CD4-positive, CD25-positive, alpha-beta regulatory T cell (primary cell): Measurements from ENCODE around the gene POC1A. TPM values are rescaled to one million over a fixed set of nuclear protein-coding genes. Genes with fewer than 3 reads are reported as not detected.

ENCODE experiments used
- ATAC-seq, 2 donors: fragments of 150-1000 bp; cut with Tn5 transposase; one replicate each; pipeline ENCODE4 v1.10.0; 2021; ENCODE audit warnings: low read depth in 2 of 2, moderate number of reproducible peaks in 2 of 2, moderate library complexity in 1 of 2
- DNase-seq, 3 donors: peaks; one replicate each; pipeline versions ENCODE4 v3.0.0 to v3.0.0-alpha.2; 2012 to 2022; ENCODE audit warnings: mixed read lengths in 1 of 3
- H3K27ac ChIP-seq: one replicate; pipeline ENCODE4 v1.7.0; 2013; ENCODE audit warnings: mild to moderate bottlenecking, low read length; ENCODE audit not compliant: insufficient read depth, poor library complexity, severe bottlenecking
- H3K27me3 ChIP-seq: one replicate; pipeline ENCODE4 v1.7.0; 2013; ENCODE audit warnings: low read length; ENCODE audit not compliant: control insufficient read depth, insufficient read depth
- H3K36me3 ChIP-seq: one replicate; pipeline ENCODE4 v1.7.0; 2013; ENCODE audit warnings: mild to moderate bottlenecking, low read length, moderate library complexity; ENCODE audit not compliant: control insufficient read depth, insufficient read depth
- H3K4me1 ChIP-seq: 2 replicates; pipeline ENCODE4 v1.7.0; 2013; ENCODE audit warnings: mild to moderate bottlenecking, low read length; ENCODE audit not compliant: insufficient read depth, control insufficient read depth, poor library complexity, severe bottlenecking
- H3K4me3 ChIP-seq: one replicate; pipeline ENCODE4 v1.7.0; 2013; ENCODE audit warnings: low read depth, mild to moderate bottlenecking, low read length, moderate library complexity
- H3K9me3 ChIP-seq, 2 experiments: 1 replicate in 1 of 2; 2 replicates in 1 of 2; pipeline ENCODE4 v1.7.0; 2013; ENCODE audit warnings: low read length in 2 of 2, mild to moderate bottlenecking in 1 of 2, moderate library complexity in 1 of 2; ENCODE audit not compliant: control insufficient read depth in 2 of 2
- H3K27ac Mint-ChIP-seq, 3 donors: one replicate each; pipeline ENCODE4 v1.8.0; 2020 to 2022; ENCODE audit warnings: mild to moderate bottlenecking in 3 of 3, mixed read lengths in 3 of 3, moderate library complexity in 2 of 3
- H3K27me3 Mint-ChIP-seq: one replicate; pipeline ENCODE4 v1.8.0; 2022; ENCODE audit warnings: mild to moderate bottlenecking, mixed read lengths
- H3K36me3 Mint-ChIP-seq: one replicate; pipeline ENCODE4 v1.8.0; 2020; ENCODE audit warnings: mixed read lengths
- H3K4me1 Mint-ChIP-seq, 4 donors: one replicate each; pipeline ENCODE4 v1.8.0; 2020 to 2022; ENCODE audit warnings: mixed read lengths in 4 of 4, mild to moderate bottlenecking in 1 of 4
- H3K4me3 Mint-ChIP-seq, 4 donors: one replicate each; pipeline ENCODE4 v1.8.0; 2020 to 2022; ENCODE audit warnings: mild to moderate bottlenecking in 4 of 4, mixed read lengths in 4 of 4, moderate library complexity in 3 of 4
- H3K9me3 Mint-ChIP-seq, 7 donors: one replicate each; pipeline ENCODE4 v1.8.0; 2020 to 2022; ENCODE audit warnings: mixed read lengths in 7 of 7, mild to moderate bottlenecking in 3 of 7, moderate library complexity in 2 of 7
- polyA plus RNA-seq, 4 donors: library from polyadenylated mRNA; unstranded; fragments of 300-500 nt; fragmentation: Illumina TruSeq; gene quantifications; one replicate each; pipeline ENCODE4 v1.2.3, GENCODE V29; 2021
- total RNA-seq: library from RNA; stranded (reverse); gene quantifications from one replicate; pipeline ENCODE4 v1.2.3, GENCODE V29; 2022

POC1A gene
- total and polyA plus RNA-seq, 5 donors from 2014 or later = 1.3 to 3.2 (median 1.7) TPM

- Mint-ChIP-seq H3K27ac (no peak overlapping the region), H3K4me3 (peak overlapping the region in 2 of 4 donors; percentile 43 to 63), H3K9me3 (no peaks in the 10 kb centered on the region), H3K36me3 (no peaks in the 10 kb centered on the region), H3K4me1 (peaks cover 0 to 6% (median 0%) of the 10 kb centered on the region in 4 donors), H3K27me3 (no peaks in the 10 kb centered on the region)
- H3K27ac ChIP-seq = no peak overlapping the region
- DNase-seq (no peak), ATAC-seq (no peak)
- H3K36me3 ChIP-seq = no peaks in the 10 kb centered on the region
- H3K4me3 ChIP-seq = no peak overlapping the region
- H3K27me3 ChIP-seq = no peaks in the 10 kb centered on the region
- H3K9me3 ChIP-seq = no peaks in the 10 kb centered on the region
- no peaks in the 10 kb centered on the region for H3K4me1 ChIP-seq
These were observed 36.3 kb upstream of the POC1A start for GRCh38 chr3:52190294-52191074.

DNA sequence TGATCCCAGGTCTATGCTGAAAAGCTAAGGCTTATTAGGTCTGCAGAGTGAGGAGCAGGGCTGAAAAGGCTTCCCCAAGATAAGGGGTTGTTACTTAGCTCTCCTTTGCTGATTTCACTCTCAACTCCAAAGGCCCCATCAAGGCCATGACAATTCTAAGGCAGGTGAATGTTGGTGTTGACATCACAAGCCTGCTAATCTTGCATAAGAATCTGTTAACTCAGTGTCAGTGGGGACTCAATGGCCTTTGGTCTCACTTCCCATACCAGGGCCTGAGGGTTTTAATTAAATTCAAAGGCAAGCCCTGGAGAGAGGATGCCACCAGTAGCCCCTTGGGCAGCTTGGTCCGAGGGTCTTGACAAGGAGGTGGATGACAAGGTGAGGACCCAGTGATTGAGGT lies 34.3 kb upstream of the POC1A start:
- H3K27me3 ChIP-seq = no peaks in the 10 kb centered on the region
- Mint-ChIP-seq H3K4me3 (no peak overlapping the region), H3K27ac (peak overlapping the region in 1 of 3 donors; percentile 60), H3K4me1 (peaks cover 0 to 6% (median 0%) of the 10 kb centered on the region in 4 donors), H3K27me3 (no peaks in the 10 kb centered on the region), H3K9me3 (no peaks in the 10 kb centered on the region), H3K36me3 (no peaks in the 10 kb centered on the region)
- ATAC-seq (no peak), DNase-seq (no peak)
- no peaks in the 10 kb centered on the region for H3K4me1 ChIP-seq
- H3K4me3 ChIP-seq = no peak overlapping the region
- H3K9me3 ChIP-seq = no peaks in the 10 kb centered on the region
- H3K27ac ChIP-seq = no peak overlapping the region
- H3K36me3 ChIP-seq = no peaks in the 10 kb centered on the region

DNA sequence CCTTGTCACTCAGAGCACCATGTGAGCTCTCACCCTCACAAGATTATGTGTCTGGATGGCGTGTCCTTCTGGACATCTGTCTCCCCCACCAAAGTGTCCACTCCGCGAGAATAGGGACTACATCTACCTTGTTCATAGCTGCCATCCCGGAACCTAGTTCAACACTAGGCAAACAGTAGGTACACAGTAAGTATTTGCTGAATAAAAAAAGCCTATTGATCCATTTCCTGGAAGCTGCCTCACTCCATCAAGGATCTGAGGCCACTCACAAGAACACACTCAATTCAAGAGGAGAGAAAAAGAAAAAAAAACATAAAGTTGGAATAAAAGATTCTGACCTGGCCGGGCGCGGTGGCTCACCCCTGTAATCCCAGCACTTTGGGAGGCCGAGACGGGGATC lies 32.5 kb upstream of the POC1A start:
- Histone ChIP-seq H3K27me3 (no peaks in the 10 kb centered on the region), H3K4me1 (no peaks in the 10 kb centered on the region), H3K9me3 (no peaks in the 10 kb centered on the region), H3K36me3 (no peaks in the 10 kb centered on the region), H3K27ac (no peak overlapping the region), H3K4me3 (no peak overlapping the region)
- Mint-ChIP-seq H3K9me3 (no peaks in the 10 kb centered on the region), H3K36me3 (no peaks in the 10 kb centered on the region), H3K27me3 (no peaks in the 10 kb centered on the region), H3K27ac (no peak overlapping the region), H3K4me3 (no peak overlapping the region), H3K4me1 (peaks cover 0 to 8% (median 0%) of the 10 kb centered on the region in 4 donors)
- DNase-seq = no peak
- no peak for ATAC-seq

DNA sequence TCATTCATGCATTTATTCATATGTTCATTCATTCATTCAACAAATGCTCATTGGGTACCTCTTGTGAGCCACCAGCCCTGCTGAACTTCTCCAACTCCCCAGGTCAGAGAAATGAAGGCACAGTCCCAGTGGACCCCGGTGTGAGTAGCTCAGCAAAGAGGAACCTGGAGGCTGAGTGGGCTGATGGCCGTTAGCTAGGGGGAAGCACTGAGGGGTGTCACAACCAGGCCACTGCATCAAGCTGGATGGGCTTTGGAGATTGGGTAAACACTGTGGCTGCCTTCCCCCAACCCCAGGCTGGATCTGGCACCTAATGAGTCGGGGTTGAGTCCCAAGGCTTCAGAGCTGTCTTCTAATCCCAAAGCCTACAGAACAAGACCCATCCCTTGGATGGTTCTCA lies 31.6 kb upstream of the POC1A start:
- H3K27me3 ChIP-seq = no peaks in the 10 kb centered on the region
- Mint-ChIP-seq H3K4me3 (no peak overlapping the region), H3K36me3 (no peaks in the 10 kb centered on the region), H3K27me3 (no peaks in the 10 kb centered on the region), H3K4me1 (peaks cover 0 to 8% (median 0%) of the 10 kb centered on the region in 4 donors), H3K9me3 (no peaks in the 10 kb centered on the region), H3K27ac (peak overlapping the region in 1 of 3 donors; percentile 54)
- no peak overlapping the region for H3K27ac ChIP-seq
- ATAC-seq (no peak), DNase-seq (no peak)
- no peaks in the 10 kb centered on the region for H3K4me1 ChIP-seq
- H3K36me3 ChIP-seq = no peaks in the 10 kb centered on the region
- H3K4me3 ChIP-seq = no peak overlapping the region
- no peaks in the 10 kb centered on the region for H3K9me3 ChIP-seq

GRCh38 chr3:52185311-52185710 lies 31.1 kb upstream of the POC1A start:
- Histone ChIP-seq H3K4me3 (no peak overlapping the region), H3K27me3 (no peaks in the 10 kb centered on the region), H3K9me3 (no peaks in the 10 kb centered on the region), H3K36me3 (no peaks in the 10 kb centered on the region), H3K4me1 (no peaks in the 10 kb centered on the region), H3K27ac (no peak overlapping the region)
- no peaks in the 10 kb centered on the region for H3K27me3 Mint-ChIP-seq
- peaks cover 0 to 8% (median 0%) of the 10 kb centered on the region in 4 donors for H3K4me1 Mint-ChIP-seq
- no peak overlapping the region for H3K4me3 Mint-ChIP-seq
- no peaks in the 10 kb centered on the region for H3K9me3 Mint-ChIP-seq
- ATAC-seq = no peak
- peak overlapping the region in 2 of 3 donors; percentile 51 to 54 for H3K27ac Mint-ChIP-seq
- H3K36me3 Mint-ChIP-seq = no peaks in the 10 kb centered on the region
- no peak for DNase-seq

DNA sequence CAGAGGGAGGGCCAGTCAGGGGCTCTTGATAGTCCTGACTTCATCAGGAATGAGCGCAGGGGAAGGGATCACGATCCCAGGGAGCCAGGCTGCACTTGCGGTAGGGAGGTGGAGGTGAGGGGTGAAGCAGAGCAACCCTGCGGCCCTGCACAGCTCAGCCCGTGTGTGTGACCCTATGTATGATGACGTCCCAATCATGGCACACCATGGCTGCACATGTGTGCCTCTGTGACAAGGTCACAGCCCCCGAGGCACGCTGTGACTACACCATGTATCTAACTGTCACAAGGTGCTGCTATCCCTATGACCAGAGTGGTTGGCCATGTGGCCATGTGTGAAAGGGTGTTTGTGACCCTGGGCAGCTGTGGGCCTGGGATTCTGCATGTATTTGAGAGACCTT lies 30.5 kb upstream of the POC1A start:
- Mint-ChIP-seq H3K27ac (peak overlapping the region in 1 of 3 donors; percentile 23), H3K36me3 (no peaks in the 10 kb centered on the region), H3K4me3 (no peak overlapping the region), H3K4me1 (peaks cover 0 to 8% (median 0%) of the 10 kb centered on the region in 4 donors), H3K27me3 (no peaks in the 10 kb centered on the region), H3K9me3 (no peaks in the 10 kb centered on the region)
- Histone ChIP-seq H3K36me3 (no peaks in the 10 kb centered on the region), H3K27ac (no peak overlapping the region), H3K27me3 (no peaks in the 10 kb centered on the region), H3K4me3 (no peak overlapping the region), H3K9me3 (no peaks in the 10 kb centered on the region), H3K4me1 (no peaks in the 10 kb centered on the region)
- ATAC-seq (no peak), DNase-seq (no peak)

GRCh38 chr3:52183786-52184445 lies 29.7 kb upstream of the POC1A start:
- H3K36me3 Mint-ChIP-seq = no peaks in the 10 kb centered on the region
- H3K27ac Mint-ChIP-seq = no peak overlapping the region
- no peaks in the 10 kb centered on the region for H3K9me3 ChIP-seq
- H3K27ac ChIP-seq = no peak overlapping the region
- no peaks in the 10 kb centered on the region for H3K27me3 Mint-ChIP-seq
- no peaks in the 10 kb centered on the region for H3K36me3 ChIP-seq
- no peaks in the 10 kb centered on the region for H3K27me3 ChIP-seq
- no peaks in the 10 kb centered on the region for H3K4me1 ChIP-seq
- ATAC-seq (no peak), DNase-seq (no peak)
- no peaks in the 10 kb centered on the region for H3K9me3 Mint-ChIP-seq
- H3K4me3 ChIP-seq = no peak overlapping the region
- peaks cover 0 to 4% (median 0%) of the 10 kb centered on the region in 4 donors for H3K4me1 Mint-ChIP-seq
- no peak overlapping the region for H3K4me3 Mint-ChIP-seq
